Activated naive CD4-positive, alpha-beta T cell treated with Interleukin-2 at 50 U/mL for 16 hours (primary cell): Measurements from ENCODE around the gene NR6A1.

Source experiments
- DNase-seq: peaks from one replicate; pipeline ENCODE4 v3.0.0-alpha.2; 2020

The NR6A1 gene

GRCh38 chr9:124771021-124771866, at the start of gene NR6A1:
NR6A1 (minus strand) TSS chr9:124771311.
- DNase-seq: peak; percentile 96

- no peak for DNase-seq
Observed at GRCh38 chr9:124818431-124819281, 47.5 kb upstream of the NR6A1 start.

DNA sequence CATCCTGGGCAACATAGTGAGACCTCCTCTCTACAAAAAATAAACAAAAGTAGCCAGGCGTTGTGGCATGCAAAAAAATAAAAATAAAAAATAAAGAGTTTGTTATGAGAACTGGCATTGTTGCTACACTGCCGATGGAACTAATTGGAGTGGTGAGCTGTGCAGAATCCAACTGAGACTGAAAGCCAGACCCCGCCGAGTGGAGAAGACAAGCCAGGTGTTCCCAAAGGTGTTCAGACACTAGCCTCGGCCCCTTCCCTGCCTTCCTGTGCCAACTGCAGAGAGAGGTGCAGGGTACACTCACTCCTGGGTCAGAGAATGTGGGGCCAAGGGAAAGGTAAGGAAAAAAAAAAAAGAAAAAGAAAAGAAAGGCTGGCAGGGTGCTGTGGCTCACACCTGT, 44.5 kb upstream of the NR6A1 start:
- no peak for DNase-seq

DNA sequence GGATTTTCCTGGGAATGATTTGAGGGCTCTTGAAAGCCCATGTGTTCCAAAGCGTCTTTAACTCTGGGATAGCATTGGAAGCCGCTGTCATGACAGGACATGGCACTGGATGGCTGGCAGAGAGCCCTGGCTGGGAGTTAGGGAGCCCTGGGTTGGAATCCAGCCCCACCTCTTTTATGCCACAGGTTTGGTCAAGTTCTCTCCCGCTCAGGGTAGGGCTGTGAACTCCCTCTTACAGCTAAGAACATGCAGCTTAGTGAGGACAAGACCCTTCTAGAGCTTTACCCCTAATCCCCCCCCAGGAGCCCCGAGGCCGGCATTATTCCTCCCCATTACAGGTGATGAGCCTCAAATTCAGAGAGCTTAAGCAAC, 43.0 kb upstream of the NR6A1 start:
- no peak for DNase-seq

- DNase-seq: no peak
Observed at GRCh38 chr9:124813501-124814163, 42.5 kb upstream of the NR6A1 start.

DNA sequence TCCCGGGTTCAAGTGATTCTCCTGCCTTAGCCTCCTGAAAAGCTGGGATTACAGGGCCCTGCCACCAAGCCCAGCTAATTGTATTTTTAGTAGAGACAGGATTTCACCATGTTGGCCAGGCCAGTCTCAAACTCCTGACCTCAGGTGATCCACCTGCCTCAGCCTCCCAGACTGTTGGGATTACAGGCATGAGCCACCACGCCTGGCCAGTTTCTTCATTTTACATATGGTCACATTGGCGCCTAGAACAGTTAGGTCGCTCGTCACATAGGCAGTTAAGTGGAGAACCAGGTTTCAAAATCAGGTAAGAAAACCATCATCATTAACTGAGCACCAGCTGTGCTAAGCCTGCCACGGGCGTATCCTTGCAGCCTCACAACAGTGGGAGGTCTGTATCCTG, 41.9 kb upstream of the NR6A1 start:
- no peak for DNase-seq

- DNase-seq: no peak
Observed at GRCh38 chr9:124812441-124812876, 41.3 kb upstream of the NR6A1 start.

GRCh38 chr9:124810663-124811355, 39.7 kb upstream of the NR6A1 start:
- DNase-seq: no peak

DNA sequence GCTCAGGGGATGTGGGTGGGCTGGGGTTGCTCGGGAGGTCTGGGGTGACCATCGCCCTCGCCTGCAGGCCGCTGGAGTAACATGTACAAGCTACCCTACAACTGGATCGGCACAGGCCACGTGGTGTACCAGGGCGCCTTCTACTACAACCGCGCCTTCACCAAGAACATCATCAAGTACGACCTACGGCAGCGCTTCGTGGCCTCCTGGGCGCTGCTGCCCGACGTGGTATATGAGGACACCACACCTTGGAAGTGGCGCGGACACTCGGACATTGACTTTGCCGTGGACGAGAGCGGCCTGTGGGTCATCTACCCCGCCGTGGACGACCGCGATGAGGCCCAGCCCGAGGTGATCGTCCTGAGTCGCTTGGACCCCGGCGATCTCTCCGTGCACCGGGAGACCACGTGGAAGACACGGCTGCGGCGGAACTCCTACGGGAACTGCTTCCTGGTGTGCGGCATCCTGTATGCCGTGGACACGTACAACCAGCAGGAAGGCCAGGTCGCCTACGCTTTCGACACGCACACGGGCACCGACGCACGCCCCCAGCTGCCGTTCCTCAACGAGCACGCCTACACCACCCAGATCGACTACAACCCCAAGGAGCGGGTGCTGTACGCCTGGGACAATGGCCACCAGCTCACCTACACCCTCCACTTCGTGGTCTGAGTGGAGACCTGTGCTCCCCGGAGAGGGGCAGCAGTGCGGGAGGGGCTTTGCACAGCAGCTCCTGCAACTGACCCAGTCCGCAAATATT, 38.8 kb upstream of the NR6A1 start:
- DNase-seq: no peak

- no peak for DNase-seq
Observed at GRCh38 chr9:124809211-124809610, 38.1 kb upstream of the NR6A1 start.

- no peak for DNase-seq
Observed at GRCh38 chr9:124808246-124808956, 37.3 kb upstream of the NR6A1 start.

DNA sequence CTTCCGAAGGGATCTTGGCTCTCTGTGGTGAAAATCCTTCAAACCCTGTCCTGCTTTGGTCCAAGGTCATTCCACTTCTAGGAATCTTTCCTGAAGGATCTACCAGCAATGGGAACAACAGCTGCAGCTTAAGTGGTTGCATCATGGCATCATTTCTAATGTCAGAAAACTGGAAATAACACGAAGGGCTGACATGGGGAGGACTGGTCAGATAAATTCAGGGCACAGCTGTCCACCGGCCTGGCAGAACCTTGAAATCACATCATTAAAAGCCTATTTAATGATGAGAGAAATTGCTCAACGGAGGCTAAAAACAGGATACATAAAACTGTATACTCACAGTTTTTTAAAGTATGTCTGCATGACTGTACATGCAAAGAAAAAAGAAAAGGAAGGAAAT, 34.1 kb upstream of the NR6A1 start:
- DNase-seq: no peak

DNA sequence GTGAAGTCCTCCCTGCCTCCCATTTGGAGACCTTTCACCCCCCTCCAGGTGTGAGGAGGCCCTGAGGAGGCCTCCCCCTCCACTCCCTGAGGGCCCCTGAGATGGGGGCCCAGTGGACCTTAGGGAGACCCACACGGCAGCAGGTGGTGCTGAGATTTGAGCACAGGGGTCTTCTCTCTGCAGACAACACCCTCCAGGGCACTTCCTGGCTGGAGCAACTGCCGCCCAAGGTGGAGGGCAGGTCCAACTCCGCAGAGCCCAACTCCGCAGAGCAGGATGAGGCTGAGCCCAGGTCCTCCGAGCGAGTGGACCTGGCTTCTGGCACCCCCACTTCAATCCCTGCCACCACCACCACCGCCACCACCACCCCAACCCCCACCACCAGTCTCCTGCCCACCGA, 32.8 kb upstream of the NR6A1 start:
- DNase-seq: no peak

DNA sequence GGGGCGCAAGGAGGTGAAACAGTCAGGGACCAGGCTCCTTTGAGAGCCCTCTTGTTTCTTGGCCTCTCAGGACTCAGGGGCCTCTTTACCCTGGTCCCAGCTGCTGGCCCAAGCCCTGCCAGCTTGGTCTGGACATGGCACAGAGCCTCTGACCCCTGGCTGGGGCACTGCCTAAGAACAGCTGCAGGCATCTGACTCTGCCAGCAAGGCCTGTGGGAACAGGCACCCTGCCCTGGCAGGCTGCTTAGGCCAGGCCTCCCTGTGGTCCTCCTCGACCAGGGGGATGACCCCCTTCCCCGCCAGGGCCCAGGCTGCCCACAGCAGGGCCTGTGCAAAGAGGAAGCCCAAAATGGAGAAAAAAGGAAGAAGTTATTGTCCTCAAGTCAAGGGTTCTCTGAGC, 31.3 kb upstream of the NR6A1 start:
- no peak for DNase-seq

DNA sequence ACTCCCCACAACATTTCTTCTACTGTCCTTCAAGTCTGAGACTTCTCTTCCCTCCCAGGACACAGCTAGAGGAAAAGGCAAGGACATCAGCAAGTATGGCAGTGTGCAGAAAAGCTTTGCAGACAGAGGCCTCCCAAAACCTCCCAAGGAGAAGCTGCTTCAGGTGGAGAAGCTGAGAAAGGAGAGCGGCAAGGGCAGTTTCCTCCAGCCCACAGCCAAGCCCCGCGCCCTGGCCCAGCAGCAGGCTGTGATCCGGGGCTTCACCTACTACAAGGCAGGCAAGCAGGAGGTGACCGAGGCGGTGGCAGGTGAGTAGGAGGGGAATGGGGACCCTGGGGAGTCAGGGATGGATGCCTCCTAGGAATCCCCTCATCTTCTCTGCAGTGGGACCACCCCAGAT, 30.2 kb upstream of the NR6A1 start:
- no peak for DNase-seq

DNA sequence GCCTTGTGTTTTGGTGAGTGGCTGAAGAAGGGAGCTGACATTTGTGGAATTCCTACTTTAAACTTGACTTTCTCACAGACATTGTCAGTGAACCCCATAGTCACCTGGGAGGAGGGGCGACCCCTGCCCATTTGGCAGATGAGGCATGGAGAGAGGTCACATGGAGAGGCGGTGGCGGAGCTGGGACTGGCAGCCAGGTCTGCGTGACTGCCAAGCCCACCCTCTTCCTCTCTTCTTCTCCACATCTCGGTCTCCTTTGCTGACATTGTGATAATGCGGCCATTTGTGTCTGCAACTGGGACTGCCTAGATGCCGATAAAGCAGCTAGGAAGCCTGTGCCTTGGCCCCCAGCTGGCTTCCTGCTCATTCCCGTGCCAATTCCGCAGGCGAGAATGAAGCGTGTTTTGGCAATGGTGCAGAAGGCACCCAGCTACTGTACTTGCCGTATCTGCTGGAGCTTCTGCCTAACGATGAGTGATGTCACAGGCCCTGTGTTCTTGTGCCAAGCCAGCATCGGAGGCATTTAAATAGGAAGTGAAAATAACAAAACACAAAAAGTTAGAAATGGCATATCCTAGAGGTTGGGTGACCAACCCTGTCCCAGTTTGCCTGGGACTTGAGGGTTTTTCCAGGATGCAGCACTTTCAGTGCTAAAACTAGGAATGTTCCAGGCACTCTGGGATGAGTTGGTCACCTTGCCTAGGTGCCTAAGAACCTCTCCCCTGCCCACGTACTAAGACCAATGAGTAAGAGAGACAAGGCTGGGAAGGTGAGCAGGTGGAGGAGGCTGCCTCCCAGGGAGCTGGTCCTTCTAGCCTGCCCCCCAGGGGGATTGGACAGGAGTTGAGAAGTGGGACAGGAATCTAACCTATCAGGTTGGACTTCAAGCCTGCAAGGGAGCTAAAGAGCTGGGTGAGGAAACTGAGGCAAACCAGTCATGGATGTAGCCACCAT, 29.5 kb upstream of the NR6A1 start:
- DNase-seq: no peak

- no peak for DNase-seq
Observed at GRCh38 chr9:124799274-124800006, 28.3 kb upstream of the NR6A1 start.

DNA sequence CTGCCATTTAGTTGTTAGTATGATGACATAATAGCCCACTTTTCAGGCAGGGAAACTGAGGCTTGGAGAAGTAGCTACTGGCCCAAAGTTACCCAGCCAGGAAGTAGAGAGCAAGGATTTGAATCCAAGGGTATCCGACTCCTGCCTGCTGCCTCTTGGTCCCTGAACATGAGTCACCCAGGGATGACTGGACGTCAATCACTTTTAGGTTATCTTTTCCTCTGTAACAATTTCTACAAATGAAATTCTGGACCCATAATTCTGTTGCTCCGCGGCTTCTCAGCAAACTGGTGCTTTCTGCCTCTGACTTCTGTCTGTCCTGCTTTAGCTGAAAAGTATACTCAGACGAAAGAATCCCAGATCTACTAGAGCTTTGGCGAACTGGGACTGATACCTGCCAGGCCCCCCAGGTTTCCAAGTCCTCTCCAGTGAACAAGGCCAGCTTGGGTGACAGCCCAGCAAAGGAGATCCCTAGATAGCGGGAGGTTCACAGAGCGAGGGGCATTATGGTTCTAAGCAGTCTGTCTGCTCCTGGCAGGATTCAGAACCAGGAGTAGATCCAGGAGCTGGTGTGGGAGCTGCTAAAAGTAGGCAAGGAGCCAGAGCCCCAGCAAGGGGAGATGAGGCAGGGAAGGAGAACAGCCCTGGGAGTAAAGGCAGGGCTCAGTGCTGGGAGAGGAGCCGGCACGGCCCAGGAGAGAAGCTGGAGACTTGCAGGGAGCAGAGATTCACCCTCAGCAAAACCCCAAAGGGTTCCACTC, 26.4 kb upstream of the NR6A1 start:
- DNase-seq: no peak
